GM21576 (cell line): ENCODE measurements around the gene VGLL4.

ENCODE experiments used
- ATAC-seq: cut with Tn5 transposase; IDR thresholded peaks from one replicate; pipeline ENCODE4 v1.9.1; 2021; ENCODE audit warnings: mild to moderate bottlenecking, moderate library complexity; ENCODE audit not compliant: unreplicated experiment

Gene VGLL4

GRCh38 chr3:11653298-11654055 lies 9.8 kb upstream of the VGLL4 start:
- ATAC-seq: no peak

GRCh38 chr3:11651900-11652299 lies 8.2 kb upstream of the VGLL4 start:
- ATAC-seq: no peak

GRCh38 chr3:11651477-11651876 lies 7.8 kb upstream of the VGLL4 start:
- ATAC-seq: no peak

- no peak for ATAC-seq
Measured at GRCh38 chr3:11650391-11650790, 6.7 kb upstream of the VGLL4 start.

GRCh38 chr3:11648735-11649134 lies 5.0 kb upstream of the VGLL4 start:
- no peak for ATAC-seq

GRCh38 chr3:11643201-11643603 lies 513 bp downstream of the VGLL4 start:
- ATAC-seq: no peak

GRCh38 chr3:11642431-11643191 lies 1.1 kb downstream of the VGLL4 start:
- ATAC-seq: peak; percentile 63

GRCh38 chr3:11641683-11642430 lies 1.9 kb downstream of the VGLL4 start:
- ATAC-seq: no peak

- no peak for ATAC-seq
Measured at GRCh38 chr3:11641316-11641682, 2.4 kb downstream of the VGLL4 start.

- no peak for ATAC-seq
Measured at GRCh38 chr3:11640009-11640673, 3.6 kb downstream of the VGLL4 start.

- no peak for ATAC-seq
Measured at GRCh38 chr3:11638495-11639358, 5.0 kb downstream of the VGLL4 start.

- ATAC-seq: no peak
Measured at GRCh38 chr3:11637901-11638458, 5.7 kb downstream of the VGLL4 start.

- no peak for ATAC-seq
Measured at GRCh38 chr3:11636394-11636770, 7.3 kb downstream of the VGLL4 start.

GRCh38 chr3:11635680-11636393 lies 7.9 kb downstream of the VGLL4 start:
- no peak for ATAC-seq

- no peak for ATAC-seq
Measured at GRCh38 chr3:11634974-11635612, 8.6 kb downstream of the VGLL4 start.

- no peak for ATAC-seq
Measured at GRCh38 chr3:11634081-11634635, 9.6 kb downstream of the VGLL4 start.

- no peak for ATAC-seq
Measured at GRCh38 chr3:11632966-11633365, 10.7 kb downstream of the VGLL4 start.

GRCh38 chr3:11632564-11632963 lies 11.2 kb downstream of the VGLL4 start:
- no peak for ATAC-seq

- ATAC-seq: no peak
Measured at GRCh38 chr3:11631820-11632219, 11.9 kb downstream of the VGLL4 start.
